HG03159 (cell line): ENCODE results near the gene PLAAT1.

Experiments
- ATAC-seq: cut with Tn5 transposase; IDR thresholded peaks from one replicate; pipeline ENCODE4 v1.9.1; 2021; ENCODE audit warnings: mild to moderate bottlenecking, moderate library complexity; ENCODE audit not compliant: unreplicated experiment

PLAAT1 gene

DNA sequence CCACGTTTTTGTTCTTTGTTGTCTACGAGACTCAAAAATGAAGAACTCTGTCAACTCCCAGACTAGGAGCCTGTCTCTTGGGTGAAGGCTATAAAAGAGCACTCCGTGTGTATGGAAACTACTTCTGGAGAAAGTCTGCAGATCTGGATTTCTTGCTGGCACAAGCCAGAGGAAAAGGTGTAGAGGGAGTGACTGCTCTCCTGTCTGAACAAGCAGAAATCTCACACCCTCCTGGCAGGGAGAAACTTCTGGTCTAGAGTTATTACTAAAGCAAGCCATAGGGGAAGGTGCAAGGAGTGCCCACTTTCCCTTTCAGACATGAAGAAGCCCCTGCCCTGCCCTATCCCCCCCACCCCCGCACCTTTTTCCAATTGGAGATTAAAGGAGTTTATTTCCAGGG is 9.5 kb downstream of the PLAAT1 start:
- no peak for ATAC-seq

DNA sequence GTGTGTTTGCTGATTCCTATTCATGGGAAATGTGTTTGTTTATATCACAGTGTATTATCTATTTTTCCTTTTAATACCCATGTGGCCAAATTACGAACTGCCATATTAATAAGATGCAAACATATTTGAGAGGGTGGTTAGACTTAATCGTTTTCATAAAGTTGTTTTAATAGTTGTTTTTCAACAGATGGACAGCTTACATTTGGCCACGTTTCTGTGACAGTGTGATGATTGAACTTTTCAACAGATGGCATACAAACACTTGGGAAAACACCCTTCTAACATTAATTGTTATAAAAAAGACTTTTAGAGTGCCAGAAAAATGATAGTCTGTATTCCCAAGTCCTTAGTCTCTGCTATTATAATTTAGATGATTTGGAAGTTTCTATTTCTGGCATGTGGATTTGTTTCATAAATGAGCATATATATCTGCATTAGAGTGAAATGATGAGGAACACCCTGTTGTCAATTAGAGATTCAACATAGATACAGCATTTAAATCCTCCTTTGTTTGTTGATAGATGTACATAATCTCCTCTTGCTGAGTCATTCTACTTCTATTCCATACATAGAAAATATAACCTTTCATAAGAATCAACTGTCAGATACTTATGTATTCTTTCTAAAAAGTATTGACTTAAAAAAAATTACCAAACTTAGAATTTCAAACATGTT is 13.1 kb downstream of the PLAAT1 start:
- no peak for ATAC-seq

DNA sequence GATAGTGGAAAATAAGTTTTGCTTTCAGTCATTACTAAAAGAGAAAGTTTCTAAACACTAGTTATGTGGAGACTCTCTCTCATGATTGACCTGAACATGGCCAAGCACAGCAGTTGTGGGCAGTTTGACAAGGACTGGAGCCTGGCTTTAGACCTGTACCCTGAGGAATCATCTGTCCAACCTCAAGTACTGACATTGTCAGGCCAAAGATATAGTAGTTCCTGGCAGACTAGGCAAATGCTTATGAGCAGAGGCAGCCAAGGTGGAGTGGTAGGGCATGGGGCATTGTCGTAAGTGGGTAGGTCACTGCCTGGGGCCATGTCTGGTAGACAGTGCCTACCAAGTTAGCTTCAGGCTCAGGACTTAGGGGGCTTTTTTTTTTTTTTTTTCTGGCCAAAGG is 20.9 kb downstream of the PLAAT1 start:
- no peak for ATAC-seq

DNA sequence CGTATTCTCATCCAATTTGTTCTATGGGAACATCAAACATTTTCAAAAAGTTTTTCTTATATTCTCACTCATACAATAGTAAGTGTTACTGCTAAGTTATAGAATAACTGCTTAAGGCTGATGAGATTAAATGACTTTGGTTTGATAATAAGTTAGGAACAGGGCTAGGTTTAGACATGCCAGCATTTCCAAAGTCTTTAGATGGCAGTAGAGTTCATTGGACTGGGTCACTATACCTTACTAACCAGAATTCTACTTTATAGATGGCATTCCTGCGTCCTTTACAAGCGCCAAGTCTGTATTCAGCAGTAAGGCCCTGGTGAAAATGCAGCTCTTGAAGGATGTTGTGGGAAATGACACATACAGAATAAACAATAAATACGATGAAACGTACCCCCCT is 21.7 kb downstream of the PLAAT1 start:
- no peak for ATAC-seq

DNA sequence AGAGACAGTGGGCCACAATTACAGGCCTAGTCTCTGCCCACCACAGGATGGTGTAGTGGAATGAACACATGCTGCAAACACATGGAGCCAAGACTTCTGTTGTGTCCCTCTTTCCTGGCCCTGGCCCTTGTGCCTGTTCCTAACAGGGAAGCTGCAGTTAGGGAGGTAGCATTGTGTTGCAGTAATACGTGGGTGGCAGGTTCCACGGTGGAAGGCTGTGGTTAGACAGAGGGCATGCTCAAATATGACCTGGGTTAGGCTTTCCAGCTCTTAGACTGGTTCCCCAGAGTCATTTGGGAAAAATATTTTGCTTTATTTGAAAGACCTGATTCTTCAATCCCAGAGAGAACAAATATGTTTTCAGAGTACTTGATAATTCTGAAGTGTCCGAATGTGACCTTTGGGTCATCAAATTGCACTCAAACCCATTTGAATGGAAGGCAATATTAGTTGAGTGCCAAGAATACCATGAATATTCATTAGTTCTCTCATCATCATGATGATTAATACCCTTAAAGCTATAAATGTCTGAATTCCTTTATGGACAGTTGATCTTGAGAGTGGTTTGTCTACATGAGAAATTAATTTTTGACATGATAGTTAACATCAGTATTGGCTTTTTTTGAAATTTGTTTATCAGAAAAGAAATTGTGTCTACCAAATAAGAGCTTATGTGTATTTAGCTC is 28.5 kb downstream of the PLAAT1 start:
- no peak for ATAC-seq

DNA sequence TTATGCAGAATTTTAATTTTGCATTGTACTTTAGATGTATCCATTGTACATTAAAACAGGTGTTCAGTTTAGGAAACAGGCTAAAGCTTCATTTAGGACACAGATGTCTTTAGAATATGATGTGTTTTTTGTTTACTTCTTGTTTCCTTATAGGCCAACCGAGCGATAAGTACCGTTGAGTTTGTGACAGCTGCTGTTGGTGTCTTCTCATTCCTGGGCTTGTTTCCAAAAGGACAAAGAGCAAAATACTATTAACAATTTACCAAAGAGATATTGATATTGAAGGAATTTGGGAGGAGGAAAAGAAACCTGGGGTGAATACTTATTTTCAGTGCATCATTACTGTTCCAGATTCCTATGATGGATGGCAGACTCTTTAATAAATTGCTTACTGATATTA is 29.4 kb downstream of the PLAAT1 start:
- ATAC-seq: no peak

DNA sequence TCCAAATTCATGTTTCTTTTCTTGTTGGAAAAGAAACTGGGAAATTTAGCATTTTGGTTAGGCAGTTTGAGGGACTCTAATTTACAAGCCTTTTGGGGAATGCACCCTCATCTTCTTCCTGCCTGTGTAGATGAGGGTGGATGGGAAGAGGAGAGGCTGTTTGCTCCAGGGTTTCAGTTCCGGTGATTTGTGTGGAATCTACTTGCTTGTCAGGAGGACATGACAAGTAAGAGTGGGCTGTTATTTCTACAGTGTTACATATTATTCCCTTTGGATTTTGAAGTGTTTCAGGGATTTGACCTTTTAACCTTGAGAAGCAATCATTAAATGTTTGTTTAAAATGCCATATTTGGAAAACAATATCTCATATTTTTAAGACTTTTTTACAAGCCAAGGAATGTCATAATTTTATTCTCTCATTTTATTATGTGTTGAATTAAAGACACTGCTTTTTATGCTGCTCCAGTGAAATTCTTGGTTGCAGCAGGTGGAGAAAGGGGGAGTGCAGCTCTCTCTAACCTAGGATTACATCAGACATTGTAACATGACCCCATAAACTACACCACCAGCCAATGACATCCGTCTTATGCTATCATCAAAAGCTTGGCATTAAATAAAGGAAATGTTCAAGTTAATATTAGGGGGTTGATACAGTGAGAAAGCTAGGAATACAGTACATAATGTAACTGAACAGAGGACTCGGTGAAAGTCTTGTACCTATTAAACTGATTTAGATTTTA is 30.2 kb downstream of the PLAAT1 start:
- ATAC-seq: no peak

DNA sequence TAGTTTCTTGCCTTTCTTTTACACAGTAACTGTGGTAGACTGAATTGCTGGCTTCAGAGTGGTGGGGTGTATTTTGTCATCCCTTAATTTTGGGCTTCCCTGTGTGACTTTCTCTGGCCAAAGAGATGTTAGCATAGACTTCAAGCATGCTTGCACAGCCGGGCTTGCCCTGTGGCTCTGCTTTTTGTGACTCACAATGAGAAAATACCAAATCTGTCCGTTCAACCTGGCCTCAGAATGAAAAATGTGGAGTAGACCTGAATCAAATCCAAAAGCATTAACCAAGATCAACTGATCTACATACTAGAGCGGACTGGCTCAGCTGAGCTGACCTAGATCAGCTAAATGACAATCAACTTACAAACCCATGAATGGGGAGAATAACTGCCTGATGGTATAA is 51.4 kb downstream of the PLAAT1 start:
- ATAC-seq: no peak

DNA sequence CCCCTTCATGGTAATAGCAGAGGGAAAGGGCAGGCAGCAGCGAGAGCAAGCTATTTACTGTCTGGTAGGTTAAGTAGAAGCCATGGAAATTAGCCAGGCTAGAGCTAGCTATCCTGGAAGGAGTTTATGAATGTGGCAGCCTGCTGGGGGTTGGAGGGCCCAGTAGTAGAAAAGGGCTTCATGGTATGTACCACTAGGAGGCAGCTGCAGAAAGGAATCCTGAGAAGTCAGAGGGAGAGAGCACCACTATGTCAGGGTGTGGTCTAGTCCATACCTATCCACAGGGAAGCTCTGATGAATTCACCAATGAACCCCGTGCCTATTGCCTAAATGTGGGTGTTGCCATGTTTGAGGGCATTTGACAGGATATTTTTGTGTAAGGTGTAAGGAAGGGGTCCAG is 55.0 kb downstream of the PLAAT1 start:
- ATAC-seq: no peak

DNA sequence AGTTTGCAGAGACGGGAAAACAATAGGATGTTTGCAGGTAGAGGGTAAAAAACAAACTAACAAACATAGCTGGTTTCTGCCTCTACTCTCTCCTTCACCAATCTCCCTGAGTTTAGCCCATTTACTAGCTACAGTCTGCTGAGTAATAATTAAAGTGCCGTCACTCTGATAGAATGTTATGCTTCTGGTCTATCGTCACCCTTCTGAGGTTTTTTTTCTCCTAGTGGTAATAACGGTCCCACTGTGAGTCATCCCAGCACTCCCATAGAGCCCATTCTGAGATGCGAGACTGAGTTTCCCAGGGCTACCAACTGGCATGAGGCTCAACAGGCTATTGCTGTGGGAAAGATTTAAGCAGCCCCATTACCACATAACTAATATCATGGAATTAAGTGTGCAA is 56.4 kb downstream of the PLAAT1 start:
- ATAC-seq: no peak

DNA sequence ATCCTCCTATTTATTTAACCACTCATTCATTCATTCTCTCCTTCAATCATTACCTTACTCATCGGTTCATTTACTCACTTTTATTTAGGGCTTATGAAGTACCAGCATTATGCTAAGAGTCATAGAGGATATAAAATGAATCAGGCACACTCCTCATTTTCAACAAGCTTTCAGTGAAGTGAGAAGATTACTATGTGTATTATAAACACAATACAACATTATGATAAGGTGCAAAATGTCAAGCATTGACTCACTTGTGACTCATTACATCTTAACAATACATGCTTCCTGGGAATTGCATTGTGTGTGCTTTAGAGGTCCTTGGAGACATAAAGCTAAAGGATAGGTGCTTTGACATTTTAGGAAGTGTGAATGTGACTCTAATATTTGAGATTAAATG is 60.4 kb downstream of the PLAAT1 start:
- ATAC-seq: no peak

DNA sequence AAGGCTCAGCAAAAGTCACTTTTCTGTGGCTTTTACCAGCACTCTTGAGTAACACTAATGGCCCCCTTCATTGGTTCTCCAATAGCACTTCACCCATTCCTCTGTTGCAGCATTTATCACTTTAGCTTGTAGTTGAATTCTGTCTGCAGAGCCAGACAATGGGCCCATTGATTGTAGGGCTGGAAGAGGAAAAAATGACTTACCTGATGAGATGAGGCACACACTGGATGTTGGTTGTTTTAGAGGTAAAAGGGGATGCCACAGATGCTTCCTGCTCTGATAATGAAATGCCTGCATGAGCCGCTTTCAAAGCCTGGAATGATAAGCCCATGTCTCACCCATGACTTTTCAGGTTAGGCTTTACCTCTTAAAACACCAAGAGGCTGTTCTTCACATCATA is 64.3 kb downstream of the PLAAT1 start:
- ATAC-seq: no peak

DNA sequence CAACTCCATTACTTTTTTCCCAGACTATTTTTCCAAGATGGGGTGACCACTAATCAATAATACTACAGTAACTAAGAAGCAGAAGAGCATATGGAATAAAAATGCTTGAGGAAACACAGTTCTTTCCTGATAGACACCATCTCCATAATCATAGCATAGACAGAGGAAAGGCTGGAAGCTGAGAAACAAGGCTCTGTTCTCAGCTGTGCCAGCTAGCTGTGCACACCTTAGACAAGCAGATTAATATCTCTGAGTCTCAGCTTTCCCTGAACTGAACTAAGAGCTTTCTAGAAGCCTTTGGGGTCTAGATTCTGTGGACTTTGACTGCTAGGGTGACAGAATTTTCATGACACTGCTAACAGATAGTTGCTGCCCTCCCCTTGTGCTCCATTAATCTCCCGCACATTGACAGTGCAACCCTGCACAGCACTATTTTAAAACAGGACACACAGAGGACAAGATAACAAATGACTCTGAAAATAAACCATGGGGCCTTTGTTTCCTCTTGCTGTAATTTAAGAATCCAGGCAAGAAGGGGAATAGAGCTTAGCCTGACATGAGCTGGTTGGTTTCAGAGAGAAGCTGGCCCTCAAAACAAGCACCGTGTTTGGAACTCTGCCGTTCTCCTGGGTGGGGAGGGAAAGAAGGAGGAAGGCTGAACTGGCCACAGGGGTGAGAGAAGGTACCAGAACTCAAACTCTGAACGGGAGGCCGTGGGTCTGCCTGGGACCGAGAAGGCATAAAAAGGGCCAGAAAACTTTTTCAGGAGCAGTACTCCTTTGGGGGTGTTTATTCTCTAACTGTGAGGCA is 70.1 kb downstream of the PLAAT1 start:
- ATAC-seq: no peak

DNA sequence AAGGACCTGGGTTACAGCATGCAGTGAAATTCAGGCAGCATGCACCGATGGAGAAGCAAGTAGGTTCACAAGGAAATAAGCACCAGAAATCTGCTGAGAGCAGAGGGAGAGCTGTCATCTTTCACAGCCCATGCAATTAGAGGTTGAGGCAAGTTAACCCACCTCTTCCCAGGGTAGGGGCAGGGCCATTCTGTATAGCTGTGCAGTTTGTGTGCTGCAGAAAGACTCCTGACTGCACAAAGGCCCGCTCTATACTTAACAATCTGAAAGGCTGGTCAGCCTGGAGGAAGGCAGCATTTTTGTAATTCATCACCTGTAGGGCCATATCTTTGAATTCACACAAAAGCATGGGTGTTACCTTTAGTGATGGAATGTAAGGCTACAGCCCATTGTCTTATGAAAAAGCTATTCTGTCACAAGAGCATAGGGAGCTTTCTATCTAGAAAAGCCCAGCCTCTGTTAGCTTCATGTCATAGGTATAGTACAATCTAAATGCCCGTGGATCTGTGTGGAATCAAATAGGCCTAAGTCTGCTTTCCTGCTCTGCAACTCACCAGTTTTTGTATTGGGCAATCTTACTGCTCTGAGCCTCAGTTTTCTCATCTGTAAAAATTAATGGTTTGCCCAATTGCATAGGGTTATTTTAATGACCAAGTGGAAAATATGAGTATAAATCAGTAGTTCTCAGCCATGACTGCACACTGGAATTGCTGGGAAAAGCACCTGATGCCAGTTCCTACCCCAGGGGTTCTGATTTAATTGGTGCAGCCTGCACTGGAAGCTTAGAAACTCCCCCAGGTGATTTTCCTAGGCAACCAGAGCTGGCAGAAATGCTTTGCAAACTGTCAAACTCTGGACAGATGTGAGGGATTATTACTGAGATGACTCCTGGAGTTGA is 72.3 kb downstream of the PLAAT1 start:
- no peak for ATAC-seq

DNA sequence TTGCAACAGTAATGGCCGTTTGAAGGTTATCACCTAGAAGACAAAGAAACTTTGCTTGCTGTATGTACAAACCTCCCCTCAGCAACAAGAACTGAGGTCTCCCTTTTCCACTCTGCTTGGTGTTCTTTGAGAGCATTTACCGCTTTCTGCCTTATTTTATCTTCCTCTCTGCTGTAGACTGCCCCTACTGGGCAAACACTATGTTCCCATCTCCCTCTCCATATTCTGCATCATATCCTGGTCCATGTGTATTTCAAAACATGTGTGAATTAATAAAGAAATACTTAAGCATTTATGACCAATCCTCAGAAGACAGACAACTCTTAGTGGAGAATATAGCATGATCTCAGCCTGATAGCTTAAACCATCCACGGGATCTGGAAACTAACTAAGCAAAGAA is 73.1 kb downstream of the PLAAT1 start:
- ATAC-seq: peak; percentile 44

DNA sequence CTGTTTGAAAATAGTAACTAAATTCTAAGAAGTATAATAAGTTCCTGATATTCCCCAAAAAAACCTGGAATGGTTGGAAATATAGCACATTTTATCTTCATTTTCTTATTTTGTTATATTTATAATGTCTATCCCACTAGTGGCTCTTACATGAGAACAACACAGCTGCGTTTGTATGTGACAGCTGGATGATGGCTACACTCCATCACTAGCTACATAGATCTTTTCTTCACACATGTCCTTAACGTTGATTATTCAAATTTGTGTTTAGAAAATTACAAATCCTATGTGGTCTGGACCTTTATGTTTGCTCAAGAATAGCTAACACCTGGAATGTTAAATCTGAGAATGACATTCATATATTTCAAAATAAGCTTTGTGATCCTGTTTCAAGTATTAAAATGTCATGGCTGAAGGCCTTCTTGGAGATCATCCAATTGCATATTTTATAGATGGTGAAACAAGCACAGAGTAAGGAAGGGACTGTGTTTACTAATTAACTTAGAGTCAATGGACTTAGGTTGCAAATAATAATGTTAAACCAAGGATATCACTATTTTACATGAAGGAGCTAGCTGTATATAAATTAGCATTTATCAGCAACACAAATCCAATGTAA is 76.8 kb downstream of the PLAAT1 start:
- no peak for ATAC-seq
